LNCaP clone FGC (cell line): Measurements from ENCODE around the gene SPATA31C1.
"Not testable (repeated sequence)": the region's sequence is repeated elsewhere in the genome, so short reads cannot be mapped to it uniquely, and the experiment has no call there.

Experiments used
- DNase-seq: peaks from one replicate; pipeline ENCODE4 v3.0.0-alpha.2; 2011; ENCODE audit warnings: low read depth
- H3K4me3 ChIP-seq: 2 replicates; pipeline ENCODE4 v1.5.1; 2011; ENCODE audit warnings: mild to moderate bottlenecking, low read depth, low read length, control low read depth
- TF ChIP-seq, protein P1 (sequence below): IDR thresholded peaks from 2 replicates; pipeline ENCODE4 v1.5.1; 2012; ENCODE audit warnings: mild to moderate bottlenecking; ENCODE audit not compliant: control insufficient read depth, insufficient read depth; ENCODE audit errors: extremely low read depth

The SPATA31C1 gene

DNA sequence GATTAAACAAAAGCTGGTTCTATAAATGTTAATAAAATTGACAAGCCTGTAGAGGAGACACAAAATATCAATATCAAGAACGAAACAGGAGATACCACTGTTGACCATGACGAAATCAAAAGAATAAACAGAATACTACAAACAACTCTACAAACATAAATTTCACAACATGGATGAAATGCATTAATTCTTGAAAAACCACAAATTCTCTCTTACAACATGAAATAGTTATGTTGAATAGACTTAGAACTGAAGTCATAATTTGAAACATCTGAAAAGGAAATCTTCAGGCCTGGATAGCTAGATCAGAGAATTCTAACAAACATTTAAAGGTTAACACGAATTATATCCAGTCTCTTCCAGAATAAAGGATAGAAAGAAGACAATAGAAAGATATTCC lies 6.9 kb upstream of the SPATA31C1 start:
- H3K4me3 ChIP-seq = no peak overlapping the region
- no peak for DNase-seq
- TF ChIP-seq, protein P1, sequence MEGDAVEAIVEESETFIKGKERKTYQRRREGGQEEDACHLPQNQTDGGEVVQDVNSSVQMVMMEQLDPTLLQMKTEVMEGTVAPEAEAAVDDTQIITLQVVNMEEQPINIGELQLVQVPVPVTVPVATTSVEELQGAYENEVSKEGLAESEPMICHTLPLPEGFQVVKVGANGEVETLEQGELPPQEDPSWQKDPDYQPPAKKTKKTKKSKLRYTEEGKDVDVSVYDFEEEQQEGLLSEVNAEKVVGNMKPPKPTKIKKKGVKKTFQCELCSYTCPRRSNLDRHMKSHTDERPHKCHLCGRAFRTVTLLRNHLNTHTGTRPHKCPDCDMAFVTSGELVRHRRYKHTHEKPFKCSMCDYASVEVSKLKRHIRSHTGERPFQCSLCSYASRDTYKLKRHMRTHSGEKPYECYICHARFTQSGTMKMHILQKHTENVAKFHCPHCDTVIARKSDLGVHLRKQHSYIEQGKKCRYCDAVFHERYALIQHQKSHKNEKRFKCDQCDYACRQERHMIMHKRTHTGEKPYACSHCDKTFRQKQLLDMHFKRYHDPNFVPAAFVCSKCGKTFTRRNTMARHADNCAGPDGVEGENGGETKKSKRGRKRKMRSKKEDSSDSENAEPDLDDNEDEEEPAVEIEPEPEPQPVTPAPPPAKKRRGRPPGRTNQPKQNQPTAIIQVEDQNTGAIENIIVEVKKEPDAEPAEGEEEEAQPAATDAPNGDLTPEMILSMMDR = no peak

DNA sequence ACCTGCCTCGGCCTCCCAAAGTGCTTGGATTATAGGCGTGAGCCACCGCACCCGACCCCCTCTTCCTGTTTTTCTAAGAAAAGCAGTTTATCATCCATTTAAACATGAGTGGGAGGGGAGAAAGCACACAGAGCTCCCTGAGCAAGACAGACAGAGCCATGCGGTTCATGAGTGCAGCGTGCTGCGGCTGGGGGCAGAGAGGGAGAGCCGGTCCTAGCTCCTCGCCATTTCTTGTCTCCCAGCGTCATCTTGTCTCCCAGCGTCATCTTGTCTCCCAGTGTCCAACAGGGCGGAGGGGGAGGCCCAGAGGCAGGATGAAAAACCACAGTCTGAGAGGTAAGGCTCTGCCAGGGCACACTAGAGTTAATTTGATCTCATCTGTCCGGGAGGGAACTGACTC lies 1.3 kb downstream of the SPATA31C1 start:
- not testable (repeated sequence) for DNase-seq, H3K4me3 ChIP-seq

DNA sequence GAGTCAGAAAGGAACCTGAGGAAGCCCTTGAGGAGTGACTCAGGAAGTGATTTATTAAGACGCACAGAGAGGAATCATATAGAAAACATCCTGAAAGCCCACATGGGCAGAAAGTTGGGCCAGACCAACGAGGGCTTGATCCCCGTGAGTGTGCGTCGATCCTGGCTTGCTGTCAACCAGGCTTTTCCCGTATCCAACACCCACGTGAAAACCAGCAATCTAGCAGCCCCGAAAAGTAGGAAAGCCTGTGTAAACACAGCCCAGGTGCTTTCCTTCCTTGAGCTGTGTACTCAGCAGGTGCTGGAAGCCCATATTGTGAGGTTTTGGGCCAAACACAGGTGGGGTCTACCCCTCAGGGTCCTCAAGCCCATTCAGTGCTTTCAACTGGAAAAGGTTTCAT lies 3.8 kb downstream of the SPATA31C1 start:
- H3K4me3 ChIP-seq, DNase-seq: not testable (repeated sequence)

DNA sequence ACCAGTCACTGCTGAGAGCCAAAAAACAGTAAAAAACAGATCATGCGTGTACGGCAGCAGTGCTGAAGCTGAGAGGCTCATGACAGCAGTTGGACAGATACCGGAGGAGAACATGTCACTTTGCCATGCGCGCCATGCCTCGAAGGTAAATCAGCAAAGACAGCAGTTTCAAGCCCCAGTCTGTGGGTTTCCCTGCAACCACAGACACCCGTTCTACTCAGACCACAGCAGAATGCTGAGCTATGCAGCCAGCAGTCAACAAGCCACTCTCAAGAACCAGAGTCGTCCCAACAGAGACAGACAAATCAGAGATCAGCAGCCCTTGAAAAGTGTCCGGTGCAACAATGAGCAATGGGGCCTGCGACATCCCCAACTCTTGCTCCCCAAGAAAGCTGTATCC lies 5.2 kb downstream of the SPATA31C1 start:
- DNase-seq, H3K4me3 ChIP-seq: not testable (repeated sequence)

DNA sequence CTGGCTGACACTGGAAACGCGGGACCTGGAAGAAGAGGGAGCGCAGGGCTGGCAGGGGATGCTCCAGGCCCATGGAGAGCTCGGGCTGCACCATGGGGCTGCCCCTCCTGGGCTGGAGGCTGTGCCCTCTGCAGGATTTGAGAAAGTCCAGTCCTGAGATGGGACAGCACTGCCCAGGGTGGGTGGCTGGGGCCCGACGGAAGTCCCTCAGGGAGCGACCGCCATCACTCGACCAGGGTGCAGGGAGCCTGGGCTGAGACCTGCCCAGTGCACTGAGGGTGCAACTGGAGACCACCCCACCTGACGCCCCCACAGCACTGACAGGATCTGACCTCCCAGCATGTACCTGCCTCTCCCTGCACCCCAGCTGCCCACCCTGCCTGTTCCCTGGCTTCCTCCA lies 7.1 kb downstream of the SPATA31C1 start:
- not testable (repeated sequence) for H3K4me3 ChIP-seq

DNA sequence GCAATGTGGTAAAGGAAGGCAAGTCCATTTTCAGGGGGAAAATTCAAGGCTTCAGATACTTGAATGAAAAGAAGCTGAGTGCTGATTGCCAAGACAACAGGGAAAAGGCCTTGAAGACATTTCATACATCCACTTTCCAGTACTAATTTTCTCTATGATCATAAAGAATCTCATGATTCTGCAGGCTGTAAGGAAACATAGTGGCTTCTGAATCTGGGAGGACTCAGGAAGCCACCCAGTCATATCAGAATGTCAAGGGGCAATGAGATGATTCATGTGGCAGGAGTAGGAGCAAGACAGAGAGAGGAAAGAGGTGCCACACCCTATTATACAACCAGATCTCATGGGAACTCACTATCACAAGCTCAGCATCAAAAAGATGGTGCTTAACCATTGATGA lies 11.4 kb downstream of the SPATA31C1 start:
- not testable (repeated sequence) for DNase-seq, H3K4me3 ChIP-seq

More for the DNA sequence above, 7.1 kb downstream of the SPATA31C1 start:
- DNase-seq = not testable (repeated sequence)

DNA sequence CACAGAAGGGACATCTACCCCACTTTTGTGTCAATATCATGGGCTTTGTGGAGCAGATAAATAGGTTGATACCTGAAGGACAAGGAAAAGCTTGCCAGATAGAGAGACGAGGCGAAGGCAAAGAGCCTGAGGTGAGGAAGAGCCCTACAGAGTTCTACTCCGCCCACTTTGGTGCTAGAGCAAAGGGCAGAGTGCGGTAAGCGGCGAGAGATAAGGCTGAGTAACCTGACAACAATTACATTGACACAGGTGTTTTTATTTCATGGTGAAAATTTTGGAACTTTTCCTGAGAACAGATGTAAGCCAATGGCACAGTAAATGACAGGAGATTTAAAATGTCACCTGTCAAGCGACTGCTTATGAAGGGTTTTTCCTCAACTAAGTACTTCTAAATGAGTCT lies 16.7 kb downstream of the SPATA31C1 start:
- H3K4me3 ChIP-seq, DNase-seq: not testable (repeated sequence)

DNA sequence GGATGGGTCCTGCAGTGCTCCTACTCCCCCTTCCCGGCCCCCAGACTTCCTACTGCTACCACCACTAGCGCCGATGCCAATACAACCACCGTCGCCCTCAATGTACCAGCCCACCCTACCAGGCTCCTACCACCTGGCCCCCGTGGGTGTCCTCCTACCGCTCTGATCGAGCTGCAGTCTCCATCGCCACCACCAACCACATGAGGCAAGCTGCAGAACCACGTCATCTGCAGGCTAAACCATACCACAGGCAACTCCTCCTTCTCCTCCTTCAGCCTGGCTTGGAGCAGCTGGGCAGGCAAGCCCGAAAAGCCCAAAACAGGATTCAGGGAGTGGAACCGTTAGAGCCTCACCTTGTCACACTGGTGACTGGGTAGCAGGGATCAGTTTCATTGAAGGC lies 19.6 kb downstream of the SPATA31C1 start:
- not testable (repeated sequence) for H3K4me3 ChIP-seq, DNase-seq

DNA sequence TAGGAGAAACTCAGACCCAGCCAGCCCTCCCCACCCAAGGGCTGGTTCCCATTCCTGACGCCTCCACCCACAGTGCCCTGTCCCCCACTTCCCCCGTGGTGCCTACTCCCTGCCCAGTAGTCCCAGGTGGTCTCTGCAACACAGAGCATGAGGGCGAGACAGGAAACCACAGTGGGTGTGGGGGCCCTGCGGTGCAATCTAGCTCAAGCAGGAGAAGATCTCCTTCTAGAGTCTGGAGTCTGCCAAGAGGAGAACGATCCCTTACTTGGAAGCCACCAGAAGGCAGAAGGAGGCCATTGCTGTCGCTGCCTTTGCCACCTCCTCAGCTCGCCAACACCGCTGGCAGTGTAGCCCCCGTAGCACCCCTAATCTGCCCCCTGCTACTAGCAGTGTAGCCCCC lies 20.2 kb downstream of the SPATA31C1 start:
- not testable (repeated sequence) for H3K4me3 ChIP-seq, DNase-seq

DNA sequence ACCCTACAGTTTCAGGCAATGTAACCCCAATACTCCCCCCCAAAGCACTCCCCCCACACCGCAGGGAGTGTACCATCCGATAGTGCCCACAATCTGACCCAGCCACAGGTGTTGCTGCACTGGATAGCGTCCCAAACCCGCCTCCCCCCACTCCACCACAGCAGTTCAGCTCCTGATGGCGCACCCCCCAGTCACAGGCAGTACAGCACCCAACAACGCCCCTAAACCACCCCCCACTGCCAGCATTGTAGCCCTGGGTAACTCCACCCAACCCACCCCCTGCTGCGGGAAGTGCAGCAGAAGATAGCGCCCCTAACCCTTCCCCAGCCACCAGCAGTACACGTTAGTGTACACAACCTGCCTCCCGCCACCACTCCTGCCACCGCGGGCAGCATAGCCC lies 20.6 kb downstream of the SPATA31C1 start:
- H3K4me3 ChIP-seq, DNase-seq: not testable (repeated sequence)

DNA sequence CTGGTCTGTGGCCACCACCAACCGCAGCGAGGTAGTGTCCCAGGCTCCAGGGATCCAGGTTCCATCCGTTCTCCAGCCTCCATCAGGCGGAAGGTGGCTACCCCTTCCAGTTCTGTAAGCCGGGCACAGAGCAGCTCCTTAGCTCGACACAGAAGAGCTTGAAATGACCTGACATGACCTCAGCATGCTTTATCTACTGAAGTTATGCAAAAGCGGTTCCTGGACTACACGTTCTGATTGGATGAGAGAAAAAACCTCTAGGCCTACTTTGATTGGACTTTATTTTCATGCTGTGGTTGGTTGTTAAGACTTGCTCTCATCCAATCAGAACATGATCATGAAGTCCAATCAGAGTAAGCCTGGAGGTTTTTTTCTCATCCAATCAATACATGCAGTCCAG lies 21.3 kb downstream of the SPATA31C1 start:
- not testable (repeated sequence) for H3K4me3 ChIP-seq, DNase-seq

DNA sequence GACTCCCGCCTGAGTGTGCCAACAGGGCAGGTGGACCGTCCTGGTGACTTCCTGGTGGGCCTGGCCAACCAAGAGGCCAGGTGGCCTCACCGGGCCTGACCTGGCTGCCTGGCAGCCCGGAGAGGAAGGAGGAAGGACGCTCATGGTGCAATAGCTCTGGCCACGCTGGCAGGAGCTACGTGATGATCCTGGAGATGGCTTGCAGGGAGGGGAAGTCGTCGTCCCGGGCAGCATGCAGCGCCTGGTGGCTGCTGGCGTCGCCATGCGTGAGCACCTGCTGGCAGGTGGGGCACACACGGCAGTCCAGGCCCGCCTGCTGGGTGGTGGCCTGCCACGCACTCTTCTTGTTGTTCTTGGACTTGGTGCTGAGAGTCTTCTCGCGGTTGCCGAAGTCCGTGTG lies 26.3 kb downstream of the SPATA31C1 start:
- H3K4me3 ChIP-seq = no peak overlapping the region
- no peak for DNase-seq
- TF ChIP-seq, protein P1 = no peak

DNA sequence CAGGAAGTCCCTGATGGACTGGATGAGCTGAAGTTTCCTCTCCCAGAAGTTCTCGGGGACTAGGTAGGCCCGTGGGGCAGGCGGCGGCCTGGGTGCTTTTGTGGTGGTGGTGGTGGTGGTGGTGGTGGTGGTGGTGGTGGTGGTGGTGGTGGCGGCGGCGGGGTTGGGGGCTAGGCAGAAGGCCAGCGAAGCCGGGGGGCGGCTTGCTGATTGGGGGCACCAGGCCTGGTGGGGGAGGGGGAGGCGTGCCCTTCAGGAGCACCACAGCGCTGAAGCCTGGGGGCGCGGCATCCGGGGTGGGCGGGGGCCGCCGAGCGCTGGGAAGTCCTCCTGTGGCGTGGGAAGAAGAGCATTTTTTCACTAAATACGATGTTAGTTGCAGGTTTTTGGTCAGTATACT lies 26.9 kb downstream of the SPATA31C1 start:
- DNase-seq = no peak
- TF ChIP-seq, protein P1 = no peak
- H3K4me3 ChIP-seq = no peak overlapping the region
